GM19397 (cell line): ENCODE data around the gene PIWIL4.
A peak's percentile ranks its signal among the peaks of the same experiment; 100 is the strongest.
"Not testable (repeated sequence)": the region's sequence is repeated elsewhere in the genome, so short reads cannot be mapped to it uniquely, and the experiment has no call there.

ENCODE experiments used
- ATAC-seq: cut with Tn5 transposase; IDR thresholded peaks from one replicate; pipeline ENCODE4 v1.9.1; 2021; ENCODE audit warnings: mild to moderate bottlenecking, moderate library complexity; ENCODE audit not compliant: unreplicated experiment

PIWIL4 gene

DNA sequence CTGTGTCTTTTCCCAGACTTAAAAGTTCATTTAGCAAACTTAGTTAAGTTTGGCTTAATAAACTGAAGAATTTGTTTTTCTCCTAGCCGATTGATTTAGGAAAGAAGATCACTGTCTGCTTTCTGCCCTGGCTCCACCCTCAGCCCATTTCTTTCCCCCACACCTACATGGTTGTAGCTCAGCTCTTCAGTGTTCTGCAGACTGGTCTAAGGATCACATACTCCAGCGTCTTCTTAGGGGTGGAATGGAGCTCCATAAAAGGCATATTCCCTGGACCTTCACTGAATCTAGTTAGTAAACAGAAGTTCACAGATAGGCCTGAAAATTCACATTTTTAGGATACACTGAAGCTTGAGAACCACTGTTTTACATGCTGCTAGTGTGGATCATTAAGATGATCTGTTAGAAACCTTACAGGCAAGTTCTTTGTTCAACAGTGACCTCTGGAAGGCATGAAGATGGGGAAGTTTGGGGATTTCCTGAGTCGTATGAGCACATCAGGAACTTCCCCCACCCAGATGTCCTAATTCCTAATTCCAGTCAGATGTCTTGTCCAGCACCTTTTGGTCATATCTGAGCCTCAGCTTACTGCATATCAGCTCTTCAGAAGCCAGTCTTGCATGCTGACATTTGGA is 16.8 kb downstream of the PIWIL4 start:
- ATAC-seq = peak; percentile 56

GRCh38 chr11:94584978-94585377 is 17.8 kb downstream of the PIWIL4 start:
- no peak for ATAC-seq

DNA sequence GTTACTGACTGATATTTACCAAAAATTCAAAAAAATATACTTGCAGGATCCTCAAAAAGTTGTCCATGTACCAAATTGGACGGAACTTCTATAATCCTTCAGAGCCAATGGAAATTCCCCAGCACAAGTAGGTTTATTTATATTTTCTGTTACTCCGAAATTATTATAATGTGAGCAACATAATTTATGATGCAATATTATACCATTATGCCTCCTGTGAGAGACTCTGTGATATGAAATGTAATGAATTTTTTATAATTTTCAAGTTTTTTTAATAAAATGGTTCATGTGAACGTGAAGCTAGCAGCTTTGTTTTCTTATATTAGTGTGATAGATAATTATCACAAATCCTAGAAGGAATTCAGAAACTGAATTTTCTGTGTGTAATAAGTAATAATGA is 18.2 kb downstream of the PIWIL4 start:
- ATAC-seq = no peak

GRCh38 chr11:94586546-94586945 is 19.4 kb downstream of the PIWIL4 start:
- no peak for ATAC-seq

GRCh38 chr11:94586978-94587377 is 19.8 kb downstream of the PIWIL4 start:
- no peak for ATAC-seq

DNA sequence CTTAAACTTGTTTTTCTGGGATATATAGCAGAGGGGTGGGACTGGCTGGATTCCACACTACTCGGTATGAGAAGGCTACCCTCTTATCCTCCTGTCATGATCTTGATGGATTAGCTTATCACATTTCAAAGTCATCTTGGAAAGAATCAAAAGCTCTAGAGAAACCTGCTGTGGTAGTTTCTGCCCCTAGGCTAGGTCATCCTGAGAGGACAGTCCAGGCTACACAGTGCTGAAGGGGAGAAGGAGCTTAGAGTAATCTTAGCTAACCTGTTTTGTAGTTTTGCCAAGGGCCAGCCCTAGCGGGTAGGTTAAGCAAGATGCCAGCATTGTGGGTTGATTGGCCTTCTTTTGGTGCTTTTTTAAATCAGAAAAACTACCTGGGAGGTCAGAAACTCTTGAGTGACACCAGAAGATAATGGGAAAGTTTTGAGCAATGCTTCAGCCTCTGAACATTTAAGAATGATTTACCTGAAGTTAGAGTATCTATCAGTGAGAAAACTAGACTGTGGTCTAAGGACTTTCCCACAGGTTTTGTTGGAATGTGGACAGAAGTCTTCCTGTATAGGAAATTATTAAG is 21.3 kb downstream of the PIWIL4 start:
- ATAC-seq = no peak

DNA sequence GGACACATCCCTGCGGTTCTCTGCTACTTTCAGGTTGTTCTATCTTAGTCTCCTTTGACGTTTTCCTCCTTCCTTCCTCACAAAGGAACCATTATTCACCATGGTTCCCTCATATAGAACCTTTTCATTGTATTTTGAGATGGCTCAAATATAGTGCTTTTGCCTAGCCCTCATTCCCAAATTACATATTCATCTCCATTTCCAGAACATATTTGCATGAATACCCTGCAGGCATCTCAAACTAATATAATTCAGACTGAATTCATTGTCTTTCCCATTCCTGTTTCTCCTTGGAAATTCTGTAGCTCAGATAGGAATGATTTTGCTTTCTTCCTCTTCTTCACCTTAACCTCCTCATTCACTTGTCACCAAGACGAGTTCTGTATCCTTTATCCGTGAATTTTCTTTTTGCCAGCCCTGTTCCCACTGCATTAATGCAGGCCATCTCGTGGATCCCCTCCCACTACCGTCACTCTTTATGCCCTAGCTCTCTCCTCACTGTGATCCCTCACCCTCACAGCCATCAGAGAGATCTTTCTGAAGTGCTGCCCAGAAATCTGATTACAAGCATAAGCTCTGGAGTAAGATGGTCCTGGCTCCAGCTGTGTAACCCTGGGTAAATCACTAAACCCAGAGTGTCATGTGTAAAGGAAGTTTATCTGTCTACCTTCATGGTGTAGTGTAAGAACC is 23.3 kb downstream of the PIWIL4 start:
- no peak for ATAC-seq

- ATAC-seq = peak; percentile 40
Observed at GRCh38 chr11:94593030-94593429, 25.9 kb downstream of the PIWIL4 start.

GRCh38 chr11:94595076-94595475 is 27.9 kb downstream of the PIWIL4 start:
- ATAC-seq = peak; percentile 70

GRCh38 chr11:94597896-94598295 is 30.7 kb downstream of the PIWIL4 start:
- no peak for ATAC-seq

GRCh38 chr11:94599510-94599909 is 32.3 kb downstream of the PIWIL4 start:
- ATAC-seq = no peak

DNA sequence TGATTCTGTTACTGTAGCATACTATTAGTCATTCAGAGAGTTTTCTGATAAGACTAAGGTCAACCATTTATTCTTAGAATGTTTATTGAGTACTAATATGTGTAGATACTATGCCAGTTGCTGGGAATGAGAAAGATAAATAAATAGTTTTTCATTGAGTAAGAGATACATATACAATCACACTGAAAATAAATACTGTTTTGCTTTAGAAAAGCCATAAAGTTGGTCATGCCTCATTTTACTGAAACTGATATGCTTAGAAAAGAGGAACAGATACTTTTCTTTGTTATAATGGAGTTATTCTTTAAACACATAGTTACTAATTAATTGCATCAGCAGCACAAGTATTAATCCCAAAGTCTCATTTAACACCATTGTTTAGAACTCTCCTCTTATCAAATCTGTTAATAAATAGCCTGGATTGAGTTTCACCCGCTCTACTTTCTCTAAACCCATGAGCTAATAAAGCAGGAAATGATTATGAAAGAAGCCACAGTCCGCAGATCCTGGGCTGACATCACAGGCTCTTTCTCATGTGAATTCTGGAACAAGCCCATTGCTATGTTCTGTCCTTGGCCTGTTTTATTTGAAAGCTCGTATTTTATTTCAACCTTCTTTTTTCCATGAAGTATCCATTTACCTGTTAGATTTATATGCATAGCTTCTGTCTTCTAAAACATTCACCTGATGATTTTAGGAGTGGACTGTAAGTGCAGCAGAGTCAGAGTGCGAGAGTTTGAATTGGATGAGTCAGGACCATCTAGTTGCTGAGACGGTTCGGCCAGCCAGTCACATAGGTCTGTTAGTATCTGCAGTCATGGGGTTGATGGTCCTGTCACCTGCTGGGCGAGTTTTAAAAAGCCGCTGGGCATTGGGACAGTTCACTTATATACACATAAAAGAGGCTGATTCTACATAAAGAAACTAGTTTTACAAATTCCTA is 35.5 kb downstream of the PIWIL4 start:
- peak; percentile 88 for ATAC-seq

GRCh38 chr11:94603587-94603986 is 36.4 kb downstream of the PIWIL4 start:
- ATAC-seq = no peak

DNA sequence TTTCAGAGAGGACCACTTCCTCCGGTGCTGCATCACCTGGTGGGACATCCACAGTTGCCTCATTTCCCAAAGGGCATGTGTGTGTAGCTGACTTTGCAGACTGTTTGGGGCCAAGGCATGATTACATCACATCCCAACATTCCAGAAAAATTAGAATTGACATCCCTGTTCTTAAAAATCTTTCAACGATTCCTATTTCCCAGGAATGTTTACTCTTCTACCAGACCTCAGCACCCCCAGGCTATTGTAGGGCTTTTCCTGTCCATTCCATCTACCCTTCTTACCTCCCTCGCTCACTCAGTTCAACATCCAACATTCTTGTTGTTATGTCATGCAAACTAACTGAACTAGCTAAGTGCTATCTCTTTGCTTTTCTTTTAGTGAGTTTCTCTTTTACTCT is 37.3 kb downstream of the PIWIL4 start:
- ATAC-seq = no peak

GRCh38 chr11:94613120-94613519 is 46.0 kb downstream of the PIWIL4 start:
- ATAC-seq = no peak

DNA sequence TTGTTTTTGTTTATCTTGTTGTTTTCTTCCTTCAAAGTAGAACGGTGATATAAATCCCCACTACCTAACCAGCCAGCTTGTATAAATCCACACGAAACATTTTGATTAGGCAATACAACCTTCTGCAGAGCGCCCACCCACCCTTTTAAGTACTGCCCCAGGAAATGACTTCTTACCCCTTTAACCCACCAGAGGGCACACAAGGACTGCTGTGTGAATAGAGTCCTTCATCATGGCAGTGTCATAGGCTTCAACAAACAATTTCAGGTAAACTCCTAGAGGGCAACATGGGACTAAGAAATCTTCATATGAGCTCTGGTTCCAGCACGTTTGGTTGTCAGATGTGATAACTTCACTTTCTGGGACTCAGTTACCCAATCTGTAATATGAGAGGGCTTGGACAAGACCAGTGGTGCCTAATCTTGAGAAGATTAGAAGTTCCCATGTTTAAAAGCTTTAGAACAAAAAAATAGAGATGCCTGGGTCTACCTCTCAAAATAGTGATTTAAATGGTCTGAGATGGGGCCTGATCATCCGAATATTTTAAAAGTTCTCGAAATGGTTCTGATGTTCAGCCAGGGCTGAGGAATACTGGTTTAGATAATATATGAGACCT is 56.1 kb downstream of the PIWIL4 start:
- peak; percentile 92 for ATAC-seq

DNA sequence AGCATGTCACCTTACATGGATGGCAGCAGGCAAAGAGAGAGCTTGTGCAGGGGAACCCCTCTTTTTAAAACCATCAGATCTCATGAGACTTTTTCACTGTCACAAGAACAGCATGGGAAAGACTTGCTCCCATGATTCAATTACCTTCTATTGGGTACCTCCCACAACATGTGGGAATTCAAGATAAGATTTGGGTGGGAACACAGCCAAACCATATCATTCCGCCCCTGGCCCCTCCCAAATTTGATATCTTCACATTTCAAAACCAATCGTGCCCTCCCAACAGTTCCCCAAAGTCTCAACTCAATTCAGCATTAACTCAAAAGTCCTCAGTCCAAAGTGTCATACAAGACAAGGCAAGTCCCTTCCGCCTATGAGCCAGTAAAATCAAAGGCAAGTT is 58.3 kb downstream of the PIWIL4 start:
- not testable (repeated sequence) for ATAC-seq

- ATAC-seq = not testable (repeated sequence)
Observed at GRCh38 chr11:94627003-94627560, 59.9 kb downstream of the PIWIL4 start.

GRCh38 chr11:94629741-94630140 is 62.6 kb downstream of the PIWIL4 start:
- ATAC-seq = no peak

DNA sequence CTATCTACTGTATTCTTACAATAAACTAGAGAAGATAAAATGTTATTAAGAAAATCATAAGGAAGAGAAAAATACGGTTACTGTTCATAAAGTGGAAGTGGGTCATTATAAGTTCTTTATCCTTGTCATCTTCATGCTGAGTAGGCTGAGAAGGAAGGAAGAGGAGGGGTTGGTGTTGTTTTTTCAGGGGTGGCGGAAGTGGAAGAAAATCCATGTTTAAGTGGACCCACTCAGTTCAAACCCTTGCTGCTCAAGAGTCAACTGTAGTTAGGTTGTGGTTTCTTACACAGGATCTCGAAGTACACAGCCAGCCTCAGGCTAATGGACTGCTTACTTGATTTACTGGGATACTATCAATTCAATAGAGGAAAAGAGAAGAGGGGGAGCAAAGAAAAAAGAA is 63.1 kb downstream of the PIWIL4 start:
- no peak for ATAC-seq

- no peak for ATAC-seq
Observed at GRCh38 chr11:94632356-94632755, 65.2 kb downstream of the PIWIL4 start.
